Endothelial cell of umbilical vein (primary cell): ENCODE data around the gene GRAMD1A. TPM values are rescaled to one million over a fixed set of nuclear protein-coding genes. Genes with fewer than 3 reads are reported as not detected.

Experiments
- BruUV-seq: library from RNA; stranded (reverse); fragments of 400-500 nt; replicated peaks from 2 replicates; lab custom pipeline; 2021; lab: Mats Ljungman, UMichigan
- CTCF ChIA-PET: fragments of 300-600, 350-600 bp; sonication (Branson Sonifier 250); formaldehyde crosslinking; loops from one replicate; lab custom pipeline; 2021; ENCODE audit warnings: antibody characterized with exemption, inconsistent platforms; lab: Charles Lee
- POLR2A ChIA-PET: fragments of 300-600, 350-600 bp; sonication (Branson Sonifier 250); formaldehyde crosslinking; loops from one replicate; lab custom pipeline; 2021; ENCODE audit warnings: antibody characterized with exemption, inconsistent platforms; lab: Charles Lee
- DNase-seq: peaks from one replicate; pipeline ENCODE4 v3.0.0-alpha.2; 2011; ENCODE audit warnings: low read depth, low spot score
- FAIRE-seq: peaks from 2 replicates; lab custom pipeline; 2011; peaks lifted over from hg19 to GRCh38; lab: Jason Lieb, UNC
- H2AFZ ChIP-seq: 2 replicates; pipeline ENCODE4 v1.6.0; 2012; ENCODE audit warnings: low read depth, low read length, control low read depth, inconsistent platforms
- H3K27ac ChIP-seq: 2 replicates; pipeline ENCODE4 v1.5.1; 2011; ENCODE audit warnings: low read depth, mild to moderate bottlenecking, control low read depth, low read length, moderate library complexity; ENCODE audit not compliant: insufficient read depth
- H3K27me3 ChIP-seq, 2 experiments: 2 replicates each; pipeline versions ENCODE4 v1.6.0 to v1.6.1; 2011; ENCODE audit warnings: low read length in 2 of 2, mixed read lengths in 1 of 2; ENCODE audit not compliant: control insufficient read depth in 2 of 2, insufficient read depth in 2 of 2
- H3K36me3 ChIP-seq, 2 experiments: 2 replicates in 1 of 2; 3 replicates in 1 of 2; pipeline ENCODE4 v1.5.1; 2011; ENCODE audit warnings: low read length in 2 of 2, mild to moderate bottlenecking in 1 of 2, moderate library complexity in 1 of 2; ENCODE audit not compliant: control insufficient read depth in 2 of 2, insufficient read depth in 2 of 2; ENCODE audit errors: extremely low read depth in 1 of 2
- H3K4me1 ChIP-seq: 3 replicates; pipeline ENCODE4 v1.5.1; 2011; ENCODE audit warnings: mild to moderate bottlenecking, low read length; ENCODE audit not compliant: control insufficient read depth, insufficient read depth; ENCODE audit errors: extremely low read depth
- H3K4me2 ChIP-seq: 2 replicates; pipeline ENCODE4 v1.6.1; 2011; ENCODE audit warnings: low read length, control low read depth, mixed read lengths; ENCODE audit not compliant: insufficient read depth
- H3K4me3 ChIP-seq, 3 experiments: fragments of 200-600 bp in 1 of 3; sonication (generic), shearing (Covaris generic) in 1 of 3; replicated peaks in 1 of 3; 2 replicates each; pipeline ENCODE4 v1.5.1; 2011 to 2016; ENCODE audit warnings: control low read depth in 3 of 3, low read length in 3 of 3, mild to moderate bottlenecking in 2 of 3, inconsistent platforms in 1 of 3, low read depth in 1 of 3, moderate library complexity in 1 of 3; ENCODE audit not compliant: insufficient read depth in 1 of 3
- H3K79me2 ChIP-seq: 2 replicates; pipeline ENCODE4 v1.6.0; 2012; ENCODE audit warnings: low read length, inconsistent platforms; ENCODE audit not compliant: control insufficient read depth, insufficient read depth
- H3K9ac ChIP-seq: replicated peaks from 2 replicates; pipeline ENCODE3; 2011; ENCODE audit warnings: low read length, control low read depth; ENCODE audit not compliant: insufficient read depth; ENCODE audit errors: extremely low read depth
- H3K9me1 ChIP-seq: replicated peaks from 3 replicates; pipeline ENCODE4 v1.6.0; 2011; ENCODE audit warnings: mild to moderate bottlenecking, low read length; ENCODE audit not compliant: control insufficient read depth, insufficient read depth; ENCODE audit errors: extremely low read depth
- H3K9me3 ChIP-seq: replicated peaks from 2 replicates; pipeline ENCODE4 v1.5.1; 2012; ENCODE audit warnings: low read length, inconsistent platforms; ENCODE audit not compliant: control insufficient read depth, insufficient read depth
- H4K20me1 ChIP-seq: replicated peaks from 2 replicates; pipeline ENCODE3; 2011; ENCODE audit warnings: mild to moderate bottlenecking, low read length; ENCODE audit not compliant: control insufficient read depth, insufficient read depth; ENCODE audit errors: extremely low read depth
- CTCF ChIP-seq, 2 donors: IDR thresholded peaks; 1 replicate in 1 of 2; 2 replicates in 1 of 2; pipeline ENCODE4 v1.5.1; 2011; ENCODE audit warnings: low read length in 2 of 2, mild to moderate bottlenecking in 2 of 2, moderate library complexity in 2 of 2, control low read depth in 1 of 2, inconsistent platforms in 1 of 2, low read depth in 1 of 2; ENCODE audit not compliant: insufficient read depth in 1 of 2; ENCODE audit errors: extremely low read depth in 1 of 2
- EZH2 ChIP-seq: IDR thresholded peaks from 2 replicates; pipeline ENCODE4 v1.6.1; 2012; ENCODE audit warnings: borderline replicate concordance, low read depth, mild to moderate bottlenecking, moderate library complexity, low read length, inconsistent platforms; ENCODE audit not compliant: severe bottlenecking
- FOS ChIP-seq: IDR thresholded peaks from 2 replicates; pipeline ENCODE4 v1.6.1; 2011; ENCODE audit warnings: mild to moderate bottlenecking, low read length, moderate library complexity, borderline replicate concordance; ENCODE audit not compliant: insufficient read depth
- GATA2 ChIP-seq: IDR thresholded peaks from 2 replicates; pipeline ENCODE4 v1.7.0; 2011; ENCODE audit warnings: low read depth, mild to moderate bottlenecking, moderate library complexity, mixed read lengths, low read length; ENCODE audit not compliant: insufficient read length, insufficient read depth
- JUN ChIP-seq: IDR thresholded peaks from 2 replicates; pipeline ENCODE4 v1.6.1; 2011; ENCODE audit warnings: borderline replicate concordance, low read depth; ENCODE audit not compliant: insufficient read length, insufficient read depth
- MYC ChIP-seq: IDR thresholded peaks from one replicate; pipeline ENCODE4 v1.6.1; 2011; ENCODE audit warnings: mild to moderate bottlenecking, low read depth, low read length
- POLR2A ChIP-seq: IDR thresholded peaks from 2 replicates; pipeline ENCODE4 v1.6.1; 2012; ENCODE audit warnings: low read depth, mild to moderate bottlenecking, control low read depth, low read length
- POLR2AphosphoS5 ChIP-seq: IDR thresholded peaks from 2 replicates; pipeline ENCODE4 v1.6.1; 2012; ENCODE audit warnings: low read depth, mild to moderate bottlenecking, control low read depth, low read length, moderate library complexity; ENCODE audit not compliant: insufficient read depth
- dilution Hi-C: fragments of 300-500 bp; cut with MboI; formaldehyde crosslinking; loops from one replicate; pipeline ENCODE4 v1.15.0; 2019; ENCODE audit warnings: low sequenced_read_pairs; ENCODE audit not compliant: extremely low pct_ligation_motif_present
- intact Hi-C: fragments of 100-400 bp; cut with micrococcal nuclease; formaldehyde crosslinking; loops from one replicate; pipeline ENCODE4 v1.10.0; 2022
- polyA plus RNA-seq, 4 experiments: library from polyadenylated mRNA; depleted of rRNA in 3 of 4; stranded (reverse) in 3 of 4; unstranded in 1 of 4; fragments of >200 nt; gene quantifications; 2 replicates each; pipeline versions ENCODE4 v1.2.1 to v1.2.3, GENCODE V29; 2011 to 2012; ENCODE audit warnings: missing spikeins in 1 of 4
- total RNA-seq: library from RNA; stranded (reverse); gene quantifications from 2 replicates; pipeline ENCODE4 v1.2.3, GENCODE V29; 2021
- TF ChIP-seq, protein P1 (sequence below): IDR thresholded peaks from 2 replicates; pipeline ENCODE4 v1.6.1; 2011; ENCODE audit not compliant: insufficient read depth, insufficient read length

The GRAMD1A gene
- total and polyA plus RNA-seq, 2 donors (not counting 3 experiments of a cell fraction or from before 2014, with no cell fraction given) = 127 to 130 TPM

GRCh38 chr19:35062942-35063341, 62.8 kb downstream of the GRAMD1A start:
- Histone ChIP-seq H4K20me1 (no peaks in the 10 kb centered on the region), H3K4me2 (no peak overlapping the region), H3K9me1 (no peaks in the 10 kb centered on the region), H2AFZ (no peak overlapping the region), H3K27me3 (no peaks in the 10 kb centered on the region), H3K4me1 (no peaks in the 10 kb centered on the region), H3K36me3 (no peaks in the 10 kb centered on the region), H3K27ac (no peak overlapping the region), H3K4me3 (no peak overlapping the region), H3K9ac (no peak overlapping the region), H3K79me2 (no peaks in the 10 kb centered on the region), H3K9me3 (no peaks in the 10 kb centered on the region)
- intact Hi-C loops = no loop called here
- DNase-seq (no peak), FAIRE-seq (no peak)
- no TSS peak for BruUV-seq
- dilution Hi-C loops = no loop called here
- TF ChIP-seq, protein P1, sequence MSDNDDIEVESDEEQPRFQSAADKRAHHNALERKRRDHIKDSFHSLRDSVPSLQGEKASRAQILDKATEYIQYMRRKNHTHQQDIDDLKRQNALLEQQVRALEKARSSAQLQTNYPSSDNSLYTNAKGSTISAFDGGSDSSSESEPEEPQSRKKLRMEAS = no peak
- TF ChIP-seq GATA2 (no peak), POLR2A (no peak), POLR2AphosphoS5 (no peak), CTCF (IDR thresholded peaks at IDR 0.05; ENCODE audit: extremely low read depth in 1 of 2, insufficient read depth in 1 of 2, low read depth in 1 of 2, low read length in 2 of 2) (no peak), EZH2 (no peak), MYC (no peak), FOS (no peak), JUN (no peak)
- CTCF ChIA-PET = interaction anchor here (1.5 kb wide), 1 partner anchor 19 kb away, joined by 5 read pairs; no protein-coding TSS in a partner anchor
- POLR2A ChIA-PET = no interaction called here
